WERI-Rb-1 (cell line): ENCODE measurements around the gene KRT6B.

Experiments
- DNase-seq: peaks from one replicate; pipeline ENCODE4 v3.0.0-alpha.2; 2020
- H3K27ac ChIP-seq: fragments of 250-450 bp; sonication (Bioruptor Pico); 2 replicates; pipeline ENCODE4 v1.5.1; 2020; ENCODE audit warnings: mild to moderate bottlenecking, moderate library complexity
- H3K27me3 ChIP-seq: fragments of 250-450 bp; sonication (Bioruptor Pico); 2 replicates; pipeline ENCODE4 v1.5.1; 2021; ENCODE audit warnings: mild to moderate bottlenecking, low read depth, moderate library complexity; ENCODE audit not compliant: insufficient read depth, severe bottlenecking
- H3K36me3 ChIP-seq: fragments of 250-450 bp; sonication (Bioruptor Pico); 2 replicates; pipeline ENCODE4 v1.5.1; 2020; ENCODE audit warnings: mild to moderate bottlenecking, moderate library complexity
- H3K4me3 ChIP-seq: 2 replicates; pipeline ENCODE4 v1.5.1; 2011; ENCODE audit warnings: low read depth, mild to moderate bottlenecking, control low read depth, low read length
- H3K9me3 ChIP-seq: fragments of 250-450 bp; sonication (Bioruptor Pico); 2 replicates; pipeline ENCODE4 v1.5.1; 2021; ENCODE audit warnings: mild to moderate bottlenecking, moderate library complexity; ENCODE audit not compliant: severe bottlenecking
- CTCF ChIP-seq: IDR thresholded peaks from 2 replicates; pipeline ENCODE4 v1.5.1; 2011; ENCODE audit warnings: low read depth, mild to moderate bottlenecking, control low read depth, inconsistent platforms, low read length

Gene KRT6B

GRCh38 chr12:52402873-52403540 is 48.9 kb downstream of the KRT6B start:
- Histone ChIP-seq H3K9me3 (no peaks in the 10 kb centered on the region), H3K27me3 (peaks cover 98% of the 10 kb centered on the region), H3K4me3 (no peak overlapping the region), H3K27ac (no peak overlapping the region), H3K36me3 (no peaks in the 10 kb centered on the region)
- no peak for TF ChIP-seq CTCF
- DNase-seq: no peak

GRCh38 chr12:52402377-52402776 is 49.6 kb downstream of the KRT6B start:
- Histone ChIP-seq H3K4me3 (no peak overlapping the region), H3K36me3 (no peaks in the 10 kb centered on the region), H3K27ac (no peak overlapping the region), H3K27me3 (peaks cover 98% of the 10 kb centered on the region), H3K9me3 (no peaks in the 10 kb centered on the region)
- DNase-seq: no peak
- no peak for TF ChIP-seq CTCF

GRCh38 chr12:52401926-52402325 is 50.0 kb downstream of the KRT6B start:
- TF ChIP-seq CTCF: no peak
- DNase-seq: no peak
- Histone ChIP-seq H3K27me3 (peaks cover 98% of the 10 kb centered on the region), H3K9me3 (no peaks in the 10 kb centered on the region), H3K27ac (no peak overlapping the region), H3K4me3 (no peak overlapping the region), H3K36me3 (no peaks in the 10 kb centered on the region)

- no peak for DNase-seq
- Histone ChIP-seq H3K27ac (no peak overlapping the region), H3K36me3 (no peaks in the 10 kb centered on the region), H3K9me3 (no peaks in the 10 kb centered on the region), H3K4me3 (no peak overlapping the region), H3K27me3 (peaks cover 98% of the 10 kb centered on the region)
- TF ChIP-seq CTCF: no peak
These were observed 50.4 kb downstream of the KRT6B start for GRCh38 chr12:52401526-52401925.

- DNase-seq: no peak
- no peaks in the 10 kb centered on the region for H3K9me3 ChIP-seq
- TF ChIP-seq CTCF: no peak
- H3K27me3 ChIP-seq: peaks cover 98% of the 10 kb centered on the region
- H3K36me3 ChIP-seq: no peaks in the 10 kb centered on the region
- H3K27ac ChIP-seq: no peak overlapping the region
- H3K4me3 ChIP-seq: no peak overlapping the region
These were observed 51.0 kb downstream of the KRT6B start for GRCh38 chr12:52400906-52401305.

- Histone ChIP-seq H3K36me3 (no peaks in the 10 kb centered on the region), H3K9me3 (no peaks in the 10 kb centered on the region), H3K27ac (no peak overlapping the region), H3K27me3 (peaks cover 98% of the 10 kb centered on the region), H3K4me3 (no peak overlapping the region)
- TF ChIP-seq CTCF: no peak
- no peak for DNase-seq
These were observed 52.2 kb downstream of the KRT6B start for GRCh38 chr12:52399756-52400155.
